Heart right ventricle (tissue), 16 donors: ENCODE results near the gene STYK1. TPM values are rescaled to one million over a fixed set of nuclear protein-coding genes. Genes with fewer than 3 reads are reported as not detected.
A peak's percentile ranks its signal among the peaks of the same experiment; 100 is the strongest.

ENCODE experiments used
- ATAC-seq, 8 donors: fragments of 200-7000 bp; cut with Tn5 transposase; one replicate each; pipeline ENCODE4 v1.9.1; 2020; ENCODE audit warnings: mild to moderate bottlenecking in 8 of 8, moderate library complexity in 8 of 8, moderate number of reproducible peaks in 1 of 8
- DNase-seq, 2 donors: peaks; one replicate each; pipeline ENCODE4 v3.0.0-alpha.2; 2020
- H3K27ac ChIP-seq, 10 donors: fragments of 200-600 bp; sonication (generic) in 2 of 10; one replicate each; pipeline versions ENCODE4 v1.5.0 to v1.8.0; 2020 to 2022; ENCODE audit warnings: mild to moderate bottlenecking in 3 of 10
- H3K27me3 ChIP-seq, 7 donors: fragments of 200-600 bp; one replicate each; pipeline ENCODE4 v1.8.0; 2021 to 2022; ENCODE audit warnings: mild to moderate bottlenecking in 2 of 7
- H3K36me3 ChIP-seq, 9 donors: fragments of 200-600 bp; sonication (generic) in 1 of 9; one replicate each; pipeline versions ENCODE4 v1.5.0 to v1.8.0; 2020 to 2022; ENCODE audit warnings: mild to moderate bottlenecking in 2 of 9
- H3K4me1 ChIP-seq, 9 donors: fragments of 200-600 bp; sonication (generic) in 1 of 9; one replicate each; pipeline versions ENCODE4 v1.5.0 to v1.8.0; 2020 to 2022; ENCODE audit warnings: mild to moderate bottlenecking in 4 of 9
- H3K4me3 ChIP-seq, 10 donors: fragments of 200-600 bp; sonication (generic) in 2 of 10; one replicate each; pipeline versions ENCODE4 v1.5.0 to v1.8.0; 2020 to 2022; ENCODE audit warnings: mild to moderate bottlenecking in 7 of 10, moderate library complexity in 2 of 10
- H3K9me3 ChIP-seq, 11 donors: fragments of 200-600 bp in 10 of 11; sonication (generic) in 2 of 11; one replicate each; pipeline versions ENCODE4 v1.5.0 to v1.8.0; 2013 to 2022; ENCODE audit warnings: mild to moderate bottlenecking in 2 of 11, control low read depth in 1 of 11, moderate library complexity in 1 of 11
- WGBS, 2 donors: extraction: QIAGEN DNeasy Blood & Tissue Kit; methylation state at CpG; one replicate each; pipeline ENCODE4 v1.1.7; 2013; ENCODE audit warnings: inconsistent platforms in 1 of 2; 5-methylcytosine and 5-hydroxymethylcytosine counted together
- intact Hi-C, 10 donors: fragments of 100-400 bp; cut with DNase I; formaldehyde crosslinking; loops; one replicate each; pipeline versions ENCODE4 v1.11.1 to v1.14.2; 2022
- polyA plus RNA-seq, 2 donors: library from polyadenylated mRNA; stranded (reverse); fragments of 200-250 nt; gene quantifications; one replicate each; pipeline ENCODE4 v1.2.3, GENCODE V29; 2013
- total RNA-seq, 10 donors: library from RNA; stranded (reverse); fragmentation: NEBNext Ultra II Directional in 3 of 10; extraction: Animal tissue kit (Norgen Biotek cat#: 25700) in 3 of 10; gene quantifications; one replicate each; pipeline versions ENCODE4 v1.2.1 to v1.2.4, GENCODE V29; 2021 to 2023
- TF ChIP-seq, protein P1 (sequence below), 9 donors: fragments of 200-600 bp; sonication (generic) in 2 of 9; IDR thresholded peaks; one replicate each; pipeline versions ENCODE4 v1.5.0 to v1.8.0; 2021 to 2022; ENCODE audit warnings: antibody characterized with exemption in 9 of 9, mild to moderate bottlenecking in 5 of 9, moderate library complexity in 1 of 9
- donor health status: Arrhythmogenic right ventricular cardiomyopathy.
- donor health status: ischemic (EF 13 %, LVEDD 7.1; RV severe dilation, severe dysfunction).
- donor health status: healthy with polysubstance abuse.
- donor health status: DM: no; HTN: yes; CAD: no.
- donor health status: DM: no; HTN: no; CAD: no.
- donor health status: ischemic (EF 25% LVEDD 6.9; RV normal size, moderate dysfunction).
- donor health status: ischemic (EF 25% LVEDD 5.7; RV mildly dilated, moderate dysfunction).
- donor health status: healthy.
- donor health status: DM: yes; HTN: yes; CAD: no.
- donor health status: Ischemic cardiomyopathy.
- donor health status: ischemic (EF 35%, LVEDD 5.7; RV mildly dilated, moderate dysfunction).
- donor health status: nonischemic (EF 11% LVEDD 7.7; RV severe dilation, severe dysfunction).
- donor health status: DM: yes; HTN: yes; CAD: no.
- donor health status: PGD.
- donor health status: ischemic (EF 29% LVEDD 5.4; RV normal size, mild dysfunction).
- donor health status: nonischemic (EF 23%, LVEDD 6.1; RV moderate dilation, normal function).

Gene STYK1
- total and polyA plus RNA-seq, 12 donors = 0.01 to 1.2 (median 0.15) TPM; not detected in 8

DNA sequence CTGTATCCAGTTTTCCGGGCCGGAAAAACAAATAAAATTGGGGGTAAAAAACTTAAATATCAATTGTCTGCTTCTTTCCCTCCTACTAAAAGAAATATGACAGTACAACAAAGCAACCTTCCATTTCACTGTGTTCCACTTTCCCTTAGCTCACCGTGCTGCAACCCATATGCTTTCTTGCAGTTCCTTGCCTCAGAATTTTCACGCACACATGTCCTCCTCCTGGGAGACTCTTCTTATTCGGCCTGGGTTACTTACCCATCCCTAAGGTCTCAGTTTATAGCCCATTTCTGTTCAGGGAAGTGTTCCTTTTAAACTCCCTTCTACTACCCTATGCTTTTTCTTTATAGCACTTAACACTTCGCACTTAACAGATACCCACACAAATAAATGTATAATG is 56.0 kb downstream of the STYK1 start:
- no peak for DNase-seq
- Histone ChIP-seq H3K4me1 (peaks cover 0 to 7% (median 5%) of the 10 kb centered on the region in 9 donors), H3K36me3 (no peaks in the 10 kb centered on the region), H3K27ac (no peak overlapping the region), H3K9me3 (no peaks in the 10 kb centered on the region), H3K4me3 (no peak overlapping the region), H3K27me3 (peaks cover 0 to 25% (median 7%) of the 10 kb centered on the region in 7 donors)
- TF ChIP-seq, protein P1, sequence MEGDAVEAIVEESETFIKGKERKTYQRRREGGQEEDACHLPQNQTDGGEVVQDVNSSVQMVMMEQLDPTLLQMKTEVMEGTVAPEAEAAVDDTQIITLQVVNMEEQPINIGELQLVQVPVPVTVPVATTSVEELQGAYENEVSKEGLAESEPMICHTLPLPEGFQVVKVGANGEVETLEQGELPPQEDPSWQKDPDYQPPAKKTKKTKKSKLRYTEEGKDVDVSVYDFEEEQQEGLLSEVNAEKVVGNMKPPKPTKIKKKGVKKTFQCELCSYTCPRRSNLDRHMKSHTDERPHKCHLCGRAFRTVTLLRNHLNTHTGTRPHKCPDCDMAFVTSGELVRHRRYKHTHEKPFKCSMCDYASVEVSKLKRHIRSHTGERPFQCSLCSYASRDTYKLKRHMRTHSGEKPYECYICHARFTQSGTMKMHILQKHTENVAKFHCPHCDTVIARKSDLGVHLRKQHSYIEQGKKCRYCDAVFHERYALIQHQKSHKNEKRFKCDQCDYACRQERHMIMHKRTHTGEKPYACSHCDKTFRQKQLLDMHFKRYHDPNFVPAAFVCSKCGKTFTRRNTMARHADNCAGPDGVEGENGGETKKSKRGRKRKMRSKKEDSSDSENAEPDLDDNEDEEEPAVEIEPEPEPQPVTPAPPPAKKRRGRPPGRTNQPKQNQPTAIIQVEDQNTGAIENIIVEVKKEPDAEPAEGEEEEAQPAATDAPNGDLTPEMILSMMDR (IDR thresholded peaks at IDR 0.05) = no peak
- no peak for ATAC-seq
- intact Hi-C loops = loop anchor here in 5 of 10 donors (10.0 kb wide), 3 partner anchors 57 to 137 kb away; partner anchors contain the start of genes STYK1 (in 2 of the 5) and YBX3 (in 2 of the 5)
- 82 to 85% methylated on average over 6 of the region's 6 CpGs for WGBS, 2 donors

DNA sequence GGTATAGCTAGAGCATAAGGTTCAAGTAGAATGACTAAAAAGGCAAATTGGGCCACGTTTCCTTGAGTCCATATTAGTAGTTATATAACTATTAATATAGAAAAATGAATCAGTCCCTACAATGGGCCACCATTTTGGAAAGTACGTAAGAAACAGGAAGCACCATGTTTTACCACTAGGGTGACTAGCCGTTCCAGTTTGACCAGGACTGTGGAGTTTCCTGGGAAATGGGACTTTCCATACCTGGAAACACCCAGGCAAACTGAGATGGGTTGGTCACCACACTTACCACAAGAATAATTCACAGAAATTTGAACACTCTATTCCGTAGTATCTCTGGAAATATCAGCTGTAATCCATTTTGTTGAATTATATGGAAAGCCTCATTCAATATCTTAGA is 58.3 kb downstream of the STYK1 start:
- TF ChIP-seq, protein P1 (IDR thresholded peaks at IDR 0.05) = no peak
- DNase-seq (no peak), ATAC-seq (no peak)
- H3K36me3 ChIP-seq = peaks cover 0 to 13% (median 0%) of the 10 kb centered on the region in 9 donors
- H3K27me3 ChIP-seq = peaks cover 0 to 18% (median 7%) of the 10 kb centered on the region in 7 donors
- WGBS, 2 donors = 75 to 76% methylated on average over 4 of the region's 4 CpGs
- no peaks in the 10 kb centered on the region for H3K9me3 ChIP-seq
- peaks cover 0 to 24% (median 14%) of the 10 kb centered on the region in 9 donors for H3K4me1 ChIP-seq
- no peak overlapping the region for H3K4me3 ChIP-seq
- intact Hi-C loops = loop anchor here in 5 of 10 donors (10.0 kb wide), 3 partner anchors 59 to 139 kb away; partner anchors contain the start of genes STYK1 (in 2 of the 5) and YBX3 (in 2 of the 5)
- no peak overlapping the region for H3K27ac ChIP-seq

DNA sequence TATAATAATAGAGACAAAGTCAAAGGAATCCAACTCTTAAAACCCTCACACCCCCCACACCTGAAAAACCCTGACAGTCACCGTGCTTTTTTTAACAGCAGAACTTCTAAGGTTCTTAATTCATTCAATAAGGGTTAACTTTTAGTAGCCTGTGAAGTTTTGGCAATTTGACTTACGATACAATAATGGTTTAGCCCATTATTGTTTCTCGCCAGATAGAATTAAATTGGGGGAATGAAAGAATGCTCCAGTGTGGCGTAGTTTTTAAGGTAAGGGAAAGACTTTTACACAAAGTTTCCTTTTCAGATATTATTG is 59.8 kb downstream of the STYK1 start:
- peak overlapping the region in 9 of 10 donors; percentile 79 to 95 (median 88) for H3K27ac ChIP-seq
- H3K4me1 ChIP-seq = peaks cover 0 to 24% (median 14%) of the 10 kb centered on the region in 9 donors
- peak overlapping the region; percentile 62 to 97 (median 83) for H3K4me3 ChIP-seq
- DNase-seq (no peak), ATAC-seq (peak in 1 of 8 donors; percentile 19)
- TF ChIP-seq, protein P1 (IDR thresholded peaks at IDR 0.05) = no peak
- intact Hi-C loops = loop anchor here in 8 of 10 donors (5.0 to 10.0 kb wide), 6 partner anchors 61 to 141 kb away; partner anchors contain the start of genes YBX3 (in 4 of the 8) and STYK1 (in 2 of the 8)
- H3K36me3 ChIP-seq = peaks cover 0 to 28% (median 7%) of the 10 kb centered on the region in 9 donors
- no peaks in the 10 kb centered on the region for H3K9me3 ChIP-seq
- H3K27me3 ChIP-seq = peaks cover 0 to 9% (median 0%) of the 10 kb centered on the region in 7 donors
- 32 to 34% methylated on average over 4 of the region's 4 CpGs for WGBS, 2 donors

DNA sequence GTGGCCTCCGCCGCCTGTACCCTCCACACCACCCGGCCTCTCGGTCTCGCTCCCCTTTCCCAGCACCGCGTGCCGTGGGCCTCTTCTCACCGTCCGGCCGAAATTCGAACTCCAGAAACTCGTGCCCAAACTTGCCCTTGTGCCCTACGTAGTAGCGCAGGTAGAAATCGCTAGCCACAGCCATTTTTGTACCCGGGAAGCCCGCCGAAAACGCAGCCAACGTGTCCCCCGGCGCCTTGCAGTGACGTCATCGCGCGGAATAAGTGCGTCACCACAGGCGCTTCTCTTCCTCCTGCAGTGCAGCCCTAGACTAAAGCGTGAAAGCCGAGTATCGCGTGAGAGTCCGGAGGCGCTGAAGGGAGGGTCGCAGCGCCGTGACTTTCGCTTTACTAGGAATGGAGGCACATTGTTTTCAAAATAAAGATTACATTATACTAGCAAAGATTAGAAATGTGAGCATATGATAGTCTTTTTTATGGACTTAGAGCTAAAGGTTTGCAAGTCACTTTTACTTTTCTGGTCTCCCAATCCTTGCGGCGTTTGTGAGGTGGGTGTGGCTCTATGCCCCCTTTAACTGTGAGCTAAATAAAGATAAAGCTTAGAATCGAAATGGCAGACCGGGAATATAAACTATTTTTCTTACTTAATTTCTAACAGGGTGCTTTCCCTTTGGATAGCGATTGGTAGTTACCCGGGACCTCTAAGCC is 60.4 kb downstream of the STYK1 start, which contains the start of gene MAGOHB:
TSS of gene MAGOHB (minus strand) at position 261 of the 707 bp plus-strand sequence. CDS start at position 184, 77 bp downstream.
- Histone ChIP-seq H3K27me3 (peaks cover 0 to 5% (median 0%) of the 10 kb centered on the region in 7 donors), H3K4me3 (peak within 1 kb of the TSS; percentile 62 to 97 (median 83)), H3K9me3 (no peaks in the 10 kb centered on the region), H3K27ac (peak within 1 kb of the TSS; percentile 11 to 95 (median 87)), H3K36me3 (peaks cover 0 to 33% (median 11%) of the 10 kb centered on the region in 9 donors), H3K4me1 (peaks cover 0 to 24% (median 14%) of the 10 kb centered on the region in 9 donors)
- ATAC-seq (peak; percentile 99 to 100 (median 99)), DNase-seq (peak; percentile 97)
- intact Hi-C loops = loop anchor here (1.0 to 10.0 kb wide), 8 partner anchors 61 to 141 kb away; partner anchors contain the start of genes YBX3 (in 4 of the 10) and STYK1 (in 2 of the 10)
- TF ChIP-seq, protein P1 (IDR thresholded peaks at IDR 0.05) = no peak
- 0 to 1% methylated on average over 45 of the region's 45 CpGs for WGBS, 2 donors
